ENCODE data around the gene PLXNB2.

- TF ChIP-seq EZH2 (IDR thresholded peaks at IDR 0.05; ENCODE audit: borderline replicate concordance, low read depth, low read length, severe bottlenecking), result no peak
- TF ChIP-seq, protein P1, sequence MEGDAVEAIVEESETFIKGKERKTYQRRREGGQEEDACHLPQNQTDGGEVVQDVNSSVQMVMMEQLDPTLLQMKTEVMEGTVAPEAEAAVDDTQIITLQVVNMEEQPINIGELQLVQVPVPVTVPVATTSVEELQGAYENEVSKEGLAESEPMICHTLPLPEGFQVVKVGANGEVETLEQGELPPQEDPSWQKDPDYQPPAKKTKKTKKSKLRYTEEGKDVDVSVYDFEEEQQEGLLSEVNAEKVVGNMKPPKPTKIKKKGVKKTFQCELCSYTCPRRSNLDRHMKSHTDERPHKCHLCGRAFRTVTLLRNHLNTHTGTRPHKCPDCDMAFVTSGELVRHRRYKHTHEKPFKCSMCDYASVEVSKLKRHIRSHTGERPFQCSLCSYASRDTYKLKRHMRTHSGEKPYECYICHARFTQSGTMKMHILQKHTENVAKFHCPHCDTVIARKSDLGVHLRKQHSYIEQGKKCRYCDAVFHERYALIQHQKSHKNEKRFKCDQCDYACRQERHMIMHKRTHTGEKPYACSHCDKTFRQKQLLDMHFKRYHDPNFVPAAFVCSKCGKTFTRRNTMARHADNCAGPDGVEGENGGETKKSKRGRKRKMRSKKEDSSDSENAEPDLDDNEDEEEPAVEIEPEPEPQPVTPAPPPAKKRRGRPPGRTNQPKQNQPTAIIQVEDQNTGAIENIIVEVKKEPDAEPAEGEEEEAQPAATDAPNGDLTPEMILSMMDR (IDR thresholded peaks at IDR 0.05; ENCODE audit: borderline replicate concordance, extremely low read depth, low read length, poor library complexity, severe bottlenecking), result no peak
Measured at GRCh38 chr22:50323900-50324299, 16.5 kb upstream of the PLXNB2 start.

Data from DND-41 (cell line).